ENCODE data around the gene GPR137B. TPM values are rescaled to one million over a fixed set of nuclear protein-coding genes. Genes with fewer than 3 reads are reported as not detected.

The GPR137B gene
- total RNA-seq, 6 experiments from 2014 or later, result 4.3 to 22.2 (median 7.6) TPM

DNA sequence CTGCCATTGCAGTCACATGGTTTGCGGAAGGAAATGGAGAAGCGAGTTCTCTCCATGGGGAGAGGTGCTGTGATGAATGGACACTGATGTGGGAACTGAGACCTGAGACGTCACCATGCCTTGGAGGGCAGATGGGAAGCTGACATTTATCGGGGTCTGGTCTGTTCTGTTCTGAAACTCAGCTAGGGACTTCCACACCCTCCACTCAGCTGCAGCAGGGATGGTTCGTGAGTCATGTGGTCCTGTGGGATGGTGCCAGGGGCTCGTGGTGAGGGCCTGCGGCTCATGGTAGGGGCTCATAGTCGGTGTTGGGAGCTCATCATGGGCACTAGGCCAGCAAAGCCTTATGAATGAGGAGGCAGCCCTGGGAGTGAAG lies 6.1 kb downstream of the GPR137B start:
- no peaks in the 10 kb centered on the region for H3K27me3 ChIP-seq
- DNase-seq (no peak), ATAC-seq (peak in 2 of 4 donors; percentile 4 to 23)
- H3K4me1 ChIP-seq, result peaks cover 0 to 8% (median 5%) of the 10 kb centered on the region in 4 donors
- H3K36me3 ChIP-seq, result no peaks in the 10 kb centered on the region
- H3K9me3 ChIP-seq, result no peaks in the 10 kb centered on the region
- no peak overlapping the region for H3K27ac ChIP-seq
- WGBS (ENCODE audit: insufficient coverage, low coverage, low lambda C conversion rate, missing lambda C conversion rate), result 58% methylated on average over 2 of the region's 8 CpGs
- TF ChIP-seq POLR2A (IDR thresholded peaks at IDR 0.05), result no peak
- TF ChIP-seq, protein P1, sequence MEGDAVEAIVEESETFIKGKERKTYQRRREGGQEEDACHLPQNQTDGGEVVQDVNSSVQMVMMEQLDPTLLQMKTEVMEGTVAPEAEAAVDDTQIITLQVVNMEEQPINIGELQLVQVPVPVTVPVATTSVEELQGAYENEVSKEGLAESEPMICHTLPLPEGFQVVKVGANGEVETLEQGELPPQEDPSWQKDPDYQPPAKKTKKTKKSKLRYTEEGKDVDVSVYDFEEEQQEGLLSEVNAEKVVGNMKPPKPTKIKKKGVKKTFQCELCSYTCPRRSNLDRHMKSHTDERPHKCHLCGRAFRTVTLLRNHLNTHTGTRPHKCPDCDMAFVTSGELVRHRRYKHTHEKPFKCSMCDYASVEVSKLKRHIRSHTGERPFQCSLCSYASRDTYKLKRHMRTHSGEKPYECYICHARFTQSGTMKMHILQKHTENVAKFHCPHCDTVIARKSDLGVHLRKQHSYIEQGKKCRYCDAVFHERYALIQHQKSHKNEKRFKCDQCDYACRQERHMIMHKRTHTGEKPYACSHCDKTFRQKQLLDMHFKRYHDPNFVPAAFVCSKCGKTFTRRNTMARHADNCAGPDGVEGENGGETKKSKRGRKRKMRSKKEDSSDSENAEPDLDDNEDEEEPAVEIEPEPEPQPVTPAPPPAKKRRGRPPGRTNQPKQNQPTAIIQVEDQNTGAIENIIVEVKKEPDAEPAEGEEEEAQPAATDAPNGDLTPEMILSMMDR (IDR thresholded peaks at IDR 0.05), result no peak
- intact Hi-C loops (cut with DNase I), result no loop called here
- no peak overlapping the region for H3K4me3 ChIP-seq

DNA sequence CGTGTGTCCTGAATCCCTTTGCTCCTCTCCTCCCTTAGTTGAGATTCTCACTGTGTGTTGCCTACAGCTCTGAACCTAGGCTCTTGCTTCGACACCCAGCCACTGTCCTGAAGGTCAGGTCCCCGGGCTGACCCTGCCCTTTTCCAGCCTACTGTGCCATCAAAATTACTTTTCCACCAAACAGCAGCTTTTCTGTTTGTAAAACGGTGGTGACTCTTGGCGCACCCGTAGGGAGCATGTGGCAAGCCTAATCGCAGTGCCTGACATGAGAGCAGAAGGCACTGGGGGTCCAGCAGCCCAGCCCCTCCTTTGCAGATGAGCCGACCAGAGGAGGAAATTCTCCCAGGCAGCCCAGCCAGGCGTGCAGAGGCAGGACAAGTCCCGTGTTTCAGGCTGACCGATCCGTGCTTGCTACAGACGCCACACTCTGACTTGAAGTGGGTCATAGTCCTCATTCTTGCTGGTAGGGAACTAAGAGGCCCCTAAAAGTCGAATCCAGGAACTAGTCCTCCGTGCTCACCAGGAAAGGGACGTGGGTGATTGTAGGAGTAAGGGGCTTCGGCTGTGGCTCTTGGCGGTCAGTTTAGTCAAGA lies 6.8 kb downstream of the GPR137B start:
- intact Hi-C loops (cut with DNase I), result no loop called here
- Histone ChIP-seq H3K27ac (no peak overlapping the region), H3K9me3 (no peaks in the 10 kb centered on the region), H3K36me3 (no peaks in the 10 kb centered on the region), H3K4me1 (peaks cover 0 to 8% (median 5%) of the 10 kb centered on the region in 4 donors), H3K27me3 (no peaks in the 10 kb centered on the region), H3K4me3 (no peak overlapping the region)
- 77% methylated on average over 13 of the region's 18 CpGs for whole genome bisulfite sequencing (ENCODE audit: insufficient coverage, low coverage, low lambda C conversion rate, missing lambda C conversion rate)
- TF ChIP-seq, protein P1 (IDR thresholded peaks at IDR 0.05), result no peak
- no peak for TF ChIP-seq POLR2A (IDR thresholded peaks at IDR 0.05)
- ATAC-seq (peak in 2 of 4 donors; percentile 3 to 24), DNase-seq (no peak)

DNA sequence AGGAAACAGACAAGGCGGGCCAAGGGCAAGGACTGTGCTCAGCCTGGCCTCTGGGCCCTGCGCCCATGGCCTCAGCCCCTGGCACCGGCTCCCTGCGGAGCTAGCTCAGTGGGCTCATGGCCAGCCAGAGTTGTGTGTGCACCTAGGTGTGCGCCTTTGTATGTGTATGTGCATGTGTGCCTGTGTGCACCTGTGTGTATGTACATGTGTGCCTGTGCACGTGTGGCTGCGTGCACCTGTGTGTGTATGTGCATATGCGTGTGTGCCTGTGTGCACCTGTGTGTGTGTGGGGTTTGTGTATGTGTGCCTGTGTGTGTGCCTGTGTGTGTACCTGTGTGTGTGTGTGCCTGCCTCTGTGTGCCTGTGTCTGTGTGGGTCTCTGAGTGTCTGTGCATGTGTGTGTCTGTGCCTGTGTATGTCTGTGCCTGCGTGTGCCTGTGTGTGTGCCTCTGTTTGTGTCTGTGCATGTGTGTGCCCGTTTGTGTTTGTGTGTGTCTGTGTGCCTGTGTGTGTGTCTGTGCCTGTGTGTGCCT lies 7.4 kb downstream of the GPR137B start:
- intact Hi-C loops (cut with DNase I), result no loop called here
- DNase-seq (peak; percentile 66 to 83 (median 80)), ATAC-seq (peak; percentile 73 to 84 (median 80))
- Histone ChIP-seq H3K27me3 (no peaks in the 10 kb centered on the region), H3K4me1 (peaks cover 0 to 8% (median 4%) of the 10 kb centered on the region in 4 donors), H3K9me3 (no peaks in the 10 kb centered on the region), H3K4me3 (no peak overlapping the region), H3K36me3 (no peaks in the 10 kb centered on the region), H3K27ac (no peak overlapping the region)
- TF ChIP-seq, protein P1 (IDR thresholded peaks at IDR 0.05), result no peak
- TF ChIP-seq POLR2A (IDR thresholded peaks at IDR 0.05), result no peak
- WGBS (ENCODE audit: insufficient coverage, low coverage, low lambda C conversion rate, missing lambda C conversion rate), result 83% methylated on average over 8 of the region's 10 CpGs

DNA sequence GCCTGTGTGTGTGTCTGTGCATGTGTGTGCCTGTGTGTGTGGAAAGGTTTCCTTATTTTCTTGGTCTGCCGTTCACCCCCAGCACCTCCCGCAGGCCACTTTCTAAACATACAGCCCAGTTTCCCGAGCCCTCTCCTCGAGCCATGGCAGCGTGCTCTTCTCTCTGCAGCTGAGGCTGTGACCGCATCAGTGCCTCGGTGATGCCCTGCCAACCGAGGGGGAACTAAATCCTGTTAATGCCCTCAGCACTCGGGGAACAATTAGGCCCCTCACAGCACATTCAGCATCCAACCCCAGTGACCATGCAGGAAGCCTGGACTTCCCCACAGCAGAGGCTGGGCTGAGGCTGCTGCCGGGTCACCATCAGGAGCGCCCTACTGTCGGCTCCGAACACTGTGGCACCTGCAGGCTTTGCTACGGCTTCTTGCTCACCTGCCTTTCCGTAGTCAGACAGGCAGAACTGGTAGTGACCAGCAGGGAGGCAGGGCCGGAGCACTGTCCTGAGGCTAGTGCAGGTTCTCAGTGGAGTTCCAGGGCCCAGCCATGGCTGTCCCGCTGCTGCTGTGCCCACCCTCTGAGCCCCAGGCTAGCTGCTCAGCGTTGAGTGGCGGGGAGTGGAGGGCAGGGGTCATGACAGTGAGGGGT lies 8.1 kb downstream of the GPR137B start:
- WGBS (ENCODE audit: insufficient coverage, low coverage, low lambda C conversion rate, missing lambda C conversion rate), result 74% methylated on average over 5 of the region's 19 CpGs
- TF ChIP-seq, protein P1 (IDR thresholded peaks at IDR 0.05), result no peak
- no peak for TF ChIP-seq POLR2A (IDR thresholded peaks at IDR 0.05)
- H3K9me3 ChIP-seq, result no peaks in the 10 kb centered on the region
- H3K4me1 ChIP-seq, result peaks cover 0 to 8% (median 4%) of the 10 kb centered on the region in 4 donors
- H3K27me3 ChIP-seq, result no peaks in the 10 kb centered on the region
- intact Hi-C loops (cut with DNase I), result no loop called here
- DNase-seq (peak in 1 of 3 donors; percentile 29), ATAC-seq (peak in 2 of 4 donors; percentile 35 to 36)
- H3K4me3 ChIP-seq, result no peak overlapping the region
- H3K36me3 ChIP-seq, result no peaks in the 10 kb centered on the region
- H3K27ac ChIP-seq, result no peak overlapping the region

All from right lobe of liver (tissue), 6 donors.